Fibroblast of mammary gland (primary cell): ENCODE measurements around the gene CDH23.

Experiments
- DNase-seq: peaks from one replicate; pipeline ENCODE4 v3.0.0-alpha.2; 2010; ENCODE audit warnings: low read depth
- H3K4me3 ChIP-seq: 2 replicates; pipeline ENCODE4 v1.5.1; 2011; ENCODE audit warnings: low read depth, mild to moderate bottlenecking, low read length, moderate library complexity; ENCODE audit not compliant: control insufficient read depth
- CTCF ChIP-seq: conservative IDR thresholded peaks from 2 replicates; pipeline ENCODE4 v1.5.1; 2011; ENCODE audit warnings: low read depth, low read length, inconsistent platforms; ENCODE audit not compliant: control insufficient read depth, insufficient read depth

CDH23 gene

GRCh38 chr10:71472466-71472865 lies 75.7 kb downstream of the CDH23 start:
- no peak for TF ChIP-seq CTCF
- DNase-seq, result no peak
- H3K4me3 ChIP-seq, result no peak overlapping the region

DNA sequence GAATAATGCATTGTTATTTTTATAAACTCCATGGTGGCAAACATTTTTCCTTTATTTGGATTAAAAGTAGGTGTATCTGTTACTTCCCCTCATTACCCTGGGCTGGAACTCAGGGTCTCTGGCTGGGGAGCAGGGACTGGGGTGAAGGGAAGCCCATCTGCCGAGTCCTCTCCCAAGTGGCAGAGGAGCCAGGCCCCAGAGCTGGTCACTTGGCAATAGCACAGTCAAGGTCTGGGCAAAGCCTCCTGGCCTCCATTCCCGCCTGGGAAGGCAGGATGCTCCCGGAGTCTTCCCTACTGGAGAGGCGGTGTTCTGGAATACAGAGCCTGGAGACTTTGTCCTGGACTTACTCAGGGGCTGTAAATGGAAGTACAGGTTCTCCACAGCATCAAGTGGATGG lies 76.2 kb downstream of the CDH23 start:
- TF ChIP-seq CTCF, result no peak
- no peak for DNase-seq
- H3K4me3 ChIP-seq, result no peak overlapping the region

DNA sequence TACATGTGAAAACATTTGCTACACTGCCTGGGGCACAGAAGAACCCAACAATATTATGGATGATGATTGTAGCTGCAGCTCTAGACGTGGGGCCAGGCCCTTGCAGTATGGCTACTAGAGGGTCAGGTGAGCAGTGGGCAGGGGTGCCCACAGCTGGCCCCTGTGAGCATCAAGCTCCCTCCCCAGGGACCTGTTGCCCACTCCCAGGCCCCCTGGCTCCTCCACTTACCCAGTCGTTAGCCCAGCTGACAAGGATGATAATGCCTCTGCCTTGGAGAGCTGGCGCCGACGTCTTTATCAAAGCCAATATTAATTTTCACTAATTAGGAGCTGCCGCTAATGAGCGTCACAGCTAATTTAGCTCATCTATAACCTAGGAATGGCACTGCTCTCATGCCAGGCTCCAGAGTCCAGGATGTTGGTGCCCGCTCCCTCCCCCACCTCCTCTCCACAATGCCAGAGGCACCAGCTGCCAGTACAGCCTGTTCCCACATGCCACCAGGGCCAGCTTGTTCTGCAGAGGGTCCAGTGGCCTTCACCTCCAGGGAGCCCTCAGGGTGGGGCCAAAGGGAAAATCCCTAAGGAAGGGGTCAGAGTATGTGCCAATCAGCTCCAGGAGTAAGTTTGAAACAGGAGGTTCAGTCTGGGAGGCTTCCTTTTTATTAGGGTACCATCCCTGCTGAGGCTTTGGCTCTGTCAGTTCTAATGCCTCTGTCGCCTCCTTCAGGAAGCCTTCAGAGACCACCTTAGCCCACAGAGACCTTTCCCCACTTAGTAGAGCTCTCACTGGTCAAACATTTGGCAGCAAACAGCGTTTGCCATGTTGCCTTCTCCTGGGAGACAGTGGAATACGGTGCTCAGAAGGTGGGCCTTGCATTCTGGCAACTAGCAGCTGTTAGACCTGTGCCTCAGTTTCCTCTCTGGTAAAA lies 77.2 kb downstream of the CDH23 start:
- TF ChIP-seq CTCF, result no peak
- no peak for DNase-seq
- H3K4me3 ChIP-seq, result no peak overlapping the region

GRCh38 chr10:71474702-71475242 lies 78.1 kb downstream of the CDH23 start:
- H3K4me3 ChIP-seq, result no peak overlapping the region
- DNase-seq, result no peak
- TF ChIP-seq CTCF, result no peak

- no peak for DNase-seq
- no peak overlapping the region for H3K4me3 ChIP-seq
- TF ChIP-seq CTCF, result no peak
Observed at GRCh38 chr10:71475243-71475871, 78.6 kb downstream of the CDH23 start.

GRCh38 chr10:71476228-71477011 lies 79.7 kb downstream of the CDH23 start:
- peak; percentile 5 for DNase-seq
- no peak overlapping the region for H3K4me3 ChIP-seq
- TF ChIP-seq CTCF, result no peak
